ENCODE results near the gene CACNB4.
A peak's percentile ranks its signal among the peaks of the same experiment; 100 is the strongest.
"Not testable (repeated sequence)": the region's sequence is repeated elsewhere in the genome, so short reads cannot be mapped to it uniquely, and the experiment has no call there.

Gene CACNB4

GRCh38 chr2:152092095-152092494 lies 6.7 kb downstream of the CACNB4 start:
- intact Hi-C loops (cut with DNase I), result loop anchor here (10.0 kb wide), 1 partner anchor 57 kb away; no protein-coding TSS in a partner anchor
- DNase-seq, result no peak

- DNase-seq, result not testable (repeated sequence)
- intact Hi-C loops (cut with DNase I), result loop anchor here (10.0 kb wide), 1 partner anchor 56 kb away; no protein-coding TSS in a partner anchor
Observed at GRCh38 chr2:152090726-152091125, 8.1 kb downstream of the CACNB4 start.

GRCh38 chr2:152089238-152089637 lies 9.6 kb downstream of the CACNB4 start:
- intact Hi-C loops (cut with DNase I), result no loop called here
- DNase-seq, result no peak

GRCh38 chr2:152088006-152088405 lies 10.8 kb downstream of the CACNB4 start:
- intact Hi-C loops (cut with DNase I), result no loop called here
- no peak for DNase-seq

GRCh38 chr2:152086231-152086630 lies 12.6 kb downstream of the CACNB4 start:
- no peak for DNase-seq
- intact Hi-C loops (cut with DNase I), result no loop called here

- peak in 1 of 10 donors; percentile 47 for DNase-seq
- intact Hi-C loops (cut with DNase I), result no loop called here
Observed at GRCh38 chr2:152084076-152084475, 14.8 kb downstream of the CACNB4 start.

GRCh38 chr2:152083202-152083875 lies 15.5 kb downstream of the CACNB4 start:
- intact Hi-C loops (cut with DNase I), result no loop called here
- no peak for DNase-seq

- intact Hi-C loops (cut with DNase I), result no loop called here
- no peak for DNase-seq
Observed at GRCh38 chr2:152078662-152079061, 20.2 kb downstream of the CACNB4 start.

- intact Hi-C loops (cut with DNase I), result no loop called here
- peak in 1 of 10 donors; percentile 86 for DNase-seq
Observed at GRCh38 chr2:152078023-152078422, 20.8 kb downstream of the CACNB4 start.

GRCh38 chr2:152075461-152076050 lies 23.3 kb downstream of the CACNB4 start:
- intact Hi-C loops (cut with DNase I), result no loop called here

GRCh38 chr2:152072011-152072410 lies 26.8 kb downstream of the CACNB4 start:
- DNase-seq, result no peak

More at GRCh38 chr2:152075461-152076050, 23.3 kb downstream of the CACNB4 start:
- no peak for DNase-seq

GRCh38 chr2:152071518-152071917 lies 27.3 kb downstream of the CACNB4 start:
- intact Hi-C loops (cut with DNase I), result no loop called here

More at GRCh38 chr2:152072011-152072410, 26.8 kb downstream of the CACNB4 start:
- intact Hi-C loops (cut with DNase I), result no loop called here

GRCh38 chr2:152071092-152071491 lies 27.8 kb downstream of the CACNB4 start:
- no peak for DNase-seq
- intact Hi-C loops (cut with DNase I), result no loop called here

More at GRCh38 chr2:152071518-152071917, 27.3 kb downstream of the CACNB4 start:
- no peak for DNase-seq

- intact Hi-C loops (cut with DNase I), result no loop called here
- DNase-seq, result no peak
Observed at GRCh38 chr2:152068226-152068625, 30.6 kb downstream of the CACNB4 start.

GRCh38 chr2:152067823-152068222 lies 31.0 kb downstream of the CACNB4 start:
- no peak for DNase-seq
- intact Hi-C loops (cut with DNase I), result no loop called here

- intact Hi-C loops (cut with DNase I), result no loop called here
Observed at GRCh38 chr2:152065945-152066344, 32.9 kb downstream of the CACNB4 start.

GRCh38 chr2:152064001-152064400 lies 34.8 kb downstream of the CACNB4 start:
- no peak for DNase-seq
- intact Hi-C loops (cut with DNase I), result no loop called here

More at GRCh38 chr2:152065945-152066344, 32.9 kb downstream of the CACNB4 start:
- no peak for DNase-seq

- DNase-seq, result no peak
- intact Hi-C loops (cut with DNase I), result no loop called here
Observed at GRCh38 chr2:152063325-152063924, 35.4 kb downstream of the CACNB4 start.

- intact Hi-C loops (cut with DNase I), result no loop called here
- DNase-seq, result peak in 7 of 10 donors; percentile 39 to 92 (median 42)
Observed at GRCh38 chr2:152062125-152063091, 36.4 kb downstream of the CACNB4 start.

GRCh38 chr2:152061383-152061782 lies 37.5 kb downstream of the CACNB4 start:
- intact Hi-C loops (cut with DNase I), result no loop called here
- DNase-seq, result no peak
